Suprapubic skin (tissue), 4 donors: ENCODE data around the gene MRM2.

Experiments
- POLR2A ChIP-seq, 2 donors: fragments of 450-650 bp; IDR thresholded peaks; one replicate each; pipeline ENCODE4 v1.6.1; 2017; ENCODE audit warnings: antibody characterized with exemption in 2 of 2, mild to moderate bottlenecking in 2 of 2, moderate library complexity in 2 of 2
- POLR2AphosphoS5 ChIP-seq, 3 donors: sonication (generic); formaldehyde crosslinking; IDR thresholded peaks; one replicate each; pipeline ENCODE4 v1.6.1; 2017; ENCODE audit warnings: antibody characterized with exemption in 3 of 3

- TF ChIP-seq POLR2AphosphoS5 (IDR thresholded peaks at IDR 0.05) = no peak
- TF ChIP-seq POLR2A (IDR thresholded peaks at IDR 0.05) = no peak
Measured at GRCh38 chr7:2217206-2217605, 24.8 kb downstream of the MRM2 start.
